Neural cell (in vitro differentiated cells): ENCODE results near the gene ANKMY1.

Source experiments
- EP300 ChIP-seq: fragments of 450-650 bp; conservative IDR thresholded peaks from 2 replicates; pipeline ENCODE4 v1.6.1; 2014; ENCODE audit warnings: antibody characterized with exemption, mild to moderate bottlenecking, moderate library complexity; ENCODE audit not compliant: poor library complexity, severe bottlenecking
- EZH2 ChIP-seq: fragments of 200-600, 300-800 bp; shearing (Covaris generic), sonication (generic); IDR thresholded peaks from 2 replicates; pipeline ENCODE4 v1.6.1; 2014; ENCODE audit warnings: antibody characterized with exemption, low read length, borderline replicate concordance, mild to moderate bottlenecking; ENCODE audit not compliant: insufficient read depth, poor library complexity, severe bottlenecking
- TAF1 ChIP-seq: IDR thresholded peaks from 2 replicates; pipeline ENCODE4 v1.6.1; 2012; ENCODE audit warnings: low read depth
- TF ChIP-seq, protein P1 (sequence below): fragments of 450-650 bp; IDR thresholded peaks from 2 replicates; pipeline ENCODE4 v1.5.1; 2014; ENCODE audit warnings: antibody characterized with exemption, mild to moderate bottlenecking, moderate library complexity; ENCODE audit not compliant: poor library complexity, severe bottlenecking
- TF ChIP-seq, protein P2 (sequence below): IDR thresholded peaks from 2 replicates; pipeline ENCODE4 v1.6.1; 2012; ENCODE audit warnings: borderline replicate concordance

DNA sequence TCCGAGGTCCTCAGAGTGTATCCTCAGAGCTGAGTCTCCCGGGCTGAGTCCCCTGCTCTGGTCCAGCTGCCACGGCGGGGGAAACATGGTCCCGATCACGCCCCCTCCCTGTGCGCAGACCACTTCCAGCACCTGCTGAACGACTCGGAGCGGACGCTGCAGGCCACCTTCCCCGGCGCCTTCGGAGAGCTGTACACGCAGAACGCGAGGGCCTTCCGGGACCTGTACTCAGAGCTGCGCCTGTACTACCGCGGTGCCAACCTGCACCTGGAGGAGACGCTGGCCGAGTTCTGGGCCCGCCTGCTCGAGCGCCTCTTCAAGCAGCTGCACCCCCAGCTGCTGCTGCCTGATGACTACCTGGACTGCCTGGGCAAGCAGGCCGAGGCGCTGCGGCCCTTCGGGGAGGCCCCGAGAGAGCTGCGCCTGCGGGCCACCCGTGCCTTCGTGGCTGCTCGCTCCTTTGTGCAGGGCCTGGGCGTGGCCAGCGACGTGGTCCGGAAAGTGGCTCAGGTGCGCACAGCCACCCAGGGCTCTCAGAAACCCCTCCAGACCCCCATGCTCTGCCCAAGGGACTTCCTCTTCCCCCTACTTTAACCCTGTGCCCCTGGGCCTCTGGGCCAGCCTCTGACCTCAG, 95.6 kb downstream of the ANKMY1 start:
- TF ChIP-seq, protein P1, sequence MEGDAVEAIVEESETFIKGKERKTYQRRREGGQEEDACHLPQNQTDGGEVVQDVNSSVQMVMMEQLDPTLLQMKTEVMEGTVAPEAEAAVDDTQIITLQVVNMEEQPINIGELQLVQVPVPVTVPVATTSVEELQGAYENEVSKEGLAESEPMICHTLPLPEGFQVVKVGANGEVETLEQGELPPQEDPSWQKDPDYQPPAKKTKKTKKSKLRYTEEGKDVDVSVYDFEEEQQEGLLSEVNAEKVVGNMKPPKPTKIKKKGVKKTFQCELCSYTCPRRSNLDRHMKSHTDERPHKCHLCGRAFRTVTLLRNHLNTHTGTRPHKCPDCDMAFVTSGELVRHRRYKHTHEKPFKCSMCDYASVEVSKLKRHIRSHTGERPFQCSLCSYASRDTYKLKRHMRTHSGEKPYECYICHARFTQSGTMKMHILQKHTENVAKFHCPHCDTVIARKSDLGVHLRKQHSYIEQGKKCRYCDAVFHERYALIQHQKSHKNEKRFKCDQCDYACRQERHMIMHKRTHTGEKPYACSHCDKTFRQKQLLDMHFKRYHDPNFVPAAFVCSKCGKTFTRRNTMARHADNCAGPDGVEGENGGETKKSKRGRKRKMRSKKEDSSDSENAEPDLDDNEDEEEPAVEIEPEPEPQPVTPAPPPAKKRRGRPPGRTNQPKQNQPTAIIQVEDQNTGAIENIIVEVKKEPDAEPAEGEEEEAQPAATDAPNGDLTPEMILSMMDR, result no peak
- TF ChIP-seq TAF1, result no peak
- no peak for TF ChIP-seq EP300
- TF ChIP-seq, protein P2, sequence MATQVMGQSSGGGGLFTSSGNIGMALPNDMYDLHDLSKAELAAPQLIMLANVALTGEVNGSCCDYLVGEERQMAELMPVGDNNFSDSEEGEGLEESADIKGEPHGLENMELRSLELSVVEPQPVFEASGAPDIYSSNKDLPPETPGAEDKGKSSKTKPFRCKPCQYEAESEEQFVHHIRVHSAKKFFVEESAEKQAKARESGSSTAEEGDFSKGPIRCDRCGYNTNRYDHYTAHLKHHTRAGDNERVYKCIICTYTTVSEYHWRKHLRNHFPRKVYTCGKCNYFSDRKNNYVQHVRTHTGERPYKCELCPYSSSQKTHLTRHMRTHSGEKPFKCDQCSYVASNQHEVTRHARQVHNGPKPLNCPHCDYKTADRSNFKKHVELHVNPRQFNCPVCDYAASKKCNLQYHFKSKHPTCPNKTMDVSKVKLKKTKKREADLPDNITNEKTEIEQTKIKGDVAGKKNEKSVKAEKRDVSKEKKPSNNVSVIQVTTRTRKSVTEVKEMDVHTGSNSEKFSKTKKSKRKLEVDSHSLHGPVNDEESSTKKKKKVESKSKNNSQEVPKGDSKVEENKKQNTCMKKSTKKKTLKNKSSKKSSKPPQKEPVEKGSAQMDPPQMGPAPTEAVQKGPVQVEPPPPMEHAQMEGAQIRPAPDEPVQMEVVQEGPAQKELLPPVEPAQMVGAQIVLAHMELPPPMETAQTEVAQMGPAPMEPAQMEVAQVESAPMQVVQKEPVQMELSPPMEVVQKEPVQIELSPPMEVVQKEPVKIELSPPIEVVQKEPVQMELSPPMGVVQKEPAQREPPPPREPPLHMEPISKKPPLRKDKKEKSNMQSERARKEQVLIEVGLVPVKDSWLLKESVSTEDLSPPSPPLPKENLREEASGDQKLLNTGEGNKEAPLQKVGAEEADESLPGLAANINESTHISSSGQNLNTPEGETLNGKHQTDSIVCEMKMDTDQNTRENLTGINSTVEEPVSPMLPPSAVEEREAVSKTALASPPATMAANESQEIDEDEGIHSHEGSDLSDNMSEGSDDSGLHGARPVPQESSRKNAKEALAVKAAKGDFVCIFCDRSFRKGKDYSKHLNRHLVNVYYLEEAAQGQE, result no peak
- no peak for TF ChIP-seq EZH2
